ENCODE measurements around the gene AKT2.

DNA sequence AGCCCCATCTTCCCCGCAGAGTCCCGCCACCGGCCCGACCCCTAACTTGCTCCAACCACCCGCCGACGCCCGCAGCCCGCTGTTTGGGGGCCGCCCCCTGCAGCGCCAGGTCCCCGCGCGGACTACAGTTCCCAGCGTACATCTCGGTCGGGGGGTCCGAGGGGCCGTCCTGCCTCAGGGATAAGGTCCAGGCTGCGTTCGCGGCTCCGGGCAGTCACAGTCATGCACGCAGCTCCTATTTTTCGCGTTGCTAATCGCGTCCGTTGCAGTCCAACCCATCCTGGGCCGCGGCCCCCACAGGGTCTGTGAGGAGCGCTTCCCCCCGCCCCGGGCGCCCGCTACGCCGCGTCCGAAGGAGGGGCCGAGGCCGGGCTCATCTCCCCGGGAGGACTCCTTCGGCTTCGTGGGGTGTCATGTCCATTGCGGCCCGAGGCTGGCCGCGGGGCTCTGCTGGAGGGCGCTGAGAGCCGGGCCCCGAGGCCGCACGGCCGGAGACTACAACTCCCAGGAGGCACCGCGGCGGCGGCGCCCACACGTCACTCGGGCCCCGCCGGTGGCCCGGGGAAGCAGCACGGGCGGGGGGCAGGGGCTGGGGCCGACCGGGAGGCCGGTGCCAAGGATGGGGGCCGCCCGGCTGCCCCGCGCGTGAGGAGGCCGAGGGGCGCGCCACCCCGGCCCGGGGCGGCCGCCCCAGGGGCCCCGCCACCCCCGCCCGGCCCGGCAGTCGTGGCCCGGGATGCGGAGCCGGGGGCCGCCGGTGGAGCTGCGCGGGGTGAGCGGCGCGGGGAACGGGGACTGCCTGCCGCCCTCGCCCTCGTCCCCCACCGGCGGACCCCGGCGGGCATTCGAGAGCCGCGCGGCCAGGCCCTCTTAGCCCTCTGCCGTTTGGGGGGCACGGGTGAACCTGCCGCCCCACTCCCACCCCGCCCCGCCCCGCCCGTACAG is 94.0 kb downstream of the AKT2 start, which contains the start of gene MAP3K10:
- no peak for TF ChIP-seq HDAC2 (IDR thresholded peaks at IDR 0.05; ENCODE audit: borderline replicate concordance in 1 of 2, low read depth in 2 of 2, low read length in 2 of 2)
- TF ChIP-seq, protein P1, sequence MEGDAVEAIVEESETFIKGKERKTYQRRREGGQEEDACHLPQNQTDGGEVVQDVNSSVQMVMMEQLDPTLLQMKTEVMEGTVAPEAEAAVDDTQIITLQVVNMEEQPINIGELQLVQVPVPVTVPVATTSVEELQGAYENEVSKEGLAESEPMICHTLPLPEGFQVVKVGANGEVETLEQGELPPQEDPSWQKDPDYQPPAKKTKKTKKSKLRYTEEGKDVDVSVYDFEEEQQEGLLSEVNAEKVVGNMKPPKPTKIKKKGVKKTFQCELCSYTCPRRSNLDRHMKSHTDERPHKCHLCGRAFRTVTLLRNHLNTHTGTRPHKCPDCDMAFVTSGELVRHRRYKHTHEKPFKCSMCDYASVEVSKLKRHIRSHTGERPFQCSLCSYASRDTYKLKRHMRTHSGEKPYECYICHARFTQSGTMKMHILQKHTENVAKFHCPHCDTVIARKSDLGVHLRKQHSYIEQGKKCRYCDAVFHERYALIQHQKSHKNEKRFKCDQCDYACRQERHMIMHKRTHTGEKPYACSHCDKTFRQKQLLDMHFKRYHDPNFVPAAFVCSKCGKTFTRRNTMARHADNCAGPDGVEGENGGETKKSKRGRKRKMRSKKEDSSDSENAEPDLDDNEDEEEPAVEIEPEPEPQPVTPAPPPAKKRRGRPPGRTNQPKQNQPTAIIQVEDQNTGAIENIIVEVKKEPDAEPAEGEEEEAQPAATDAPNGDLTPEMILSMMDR (IDR thresholded peaks at IDR 0.05; ENCODE audit: control extremely low read depth in 1 of 3, insufficient read depth in 1 of 3, low read depth in 1 of 3, low read length in 3 of 3): no peak
- no peak for TF ChIP-seq NRF1 (IDR thresholded peaks at IDR 0.05; ENCODE audit: low read depth, low read length)

All from H1 (cell line).